Tibial nerve (tissue), 4 donors: ENCODE data around the gene DRAXIN.

ENCODE experiments used
- EP300 ChIP-seq, 2 donors: sonication (generic); formaldehyde crosslinking; IDR thresholded peaks; one replicate each; pipeline ENCODE4 v1.6.1; 2017; ENCODE audit warnings: antibody characterized with exemption in 2 of 2, mild to moderate bottlenecking in 1 of 2
- POLR2A ChIP-seq, 2 donors: fragments of 450-650 bp; IDR thresholded peaks; one replicate each; pipeline ENCODE4 v1.6.1; 2017; ENCODE audit warnings: antibody characterized with exemption in 2 of 2, mild to moderate bottlenecking in 2 of 2, moderate library complexity in 2 of 2
- TF ChIP-seq, protein P1 (sequence below), 5 experiments: fragments of 200-600 bp in 3 of 5; fragments of 450-650 bp in 2 of 5; sonication (generic) in 3 of 5; IDR thresholded peaks; one replicate each; pipeline ENCODE4 v1.5.1; 2016 to 2019; ENCODE audit warnings: antibody characterized with exemption in 5 of 5, mild to moderate bottlenecking in 3 of 5, moderate library complexity in 2 of 5

DNA sequence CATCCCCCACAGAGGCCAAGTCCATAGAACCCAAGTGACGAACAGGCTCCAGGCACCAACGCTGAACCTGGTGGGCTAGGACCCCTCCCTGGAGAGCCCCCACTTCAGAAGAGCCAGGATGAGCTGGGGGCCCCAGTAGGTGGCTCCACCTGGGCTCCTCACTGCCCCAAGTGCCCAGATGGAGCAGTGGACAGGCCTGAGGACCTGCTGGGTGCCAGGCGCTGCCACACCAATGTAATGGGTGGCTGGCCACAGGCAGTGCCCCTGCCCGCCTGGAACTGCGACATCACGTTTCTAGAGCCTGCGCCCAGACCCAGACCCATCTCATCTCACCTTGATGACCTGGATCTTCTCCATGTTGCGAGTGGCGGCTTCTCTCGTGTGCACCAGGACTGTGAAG lies 16.2 kb upstream of the DRAXIN start:
- TF ChIP-seq, protein P1, sequence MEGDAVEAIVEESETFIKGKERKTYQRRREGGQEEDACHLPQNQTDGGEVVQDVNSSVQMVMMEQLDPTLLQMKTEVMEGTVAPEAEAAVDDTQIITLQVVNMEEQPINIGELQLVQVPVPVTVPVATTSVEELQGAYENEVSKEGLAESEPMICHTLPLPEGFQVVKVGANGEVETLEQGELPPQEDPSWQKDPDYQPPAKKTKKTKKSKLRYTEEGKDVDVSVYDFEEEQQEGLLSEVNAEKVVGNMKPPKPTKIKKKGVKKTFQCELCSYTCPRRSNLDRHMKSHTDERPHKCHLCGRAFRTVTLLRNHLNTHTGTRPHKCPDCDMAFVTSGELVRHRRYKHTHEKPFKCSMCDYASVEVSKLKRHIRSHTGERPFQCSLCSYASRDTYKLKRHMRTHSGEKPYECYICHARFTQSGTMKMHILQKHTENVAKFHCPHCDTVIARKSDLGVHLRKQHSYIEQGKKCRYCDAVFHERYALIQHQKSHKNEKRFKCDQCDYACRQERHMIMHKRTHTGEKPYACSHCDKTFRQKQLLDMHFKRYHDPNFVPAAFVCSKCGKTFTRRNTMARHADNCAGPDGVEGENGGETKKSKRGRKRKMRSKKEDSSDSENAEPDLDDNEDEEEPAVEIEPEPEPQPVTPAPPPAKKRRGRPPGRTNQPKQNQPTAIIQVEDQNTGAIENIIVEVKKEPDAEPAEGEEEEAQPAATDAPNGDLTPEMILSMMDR (IDR thresholded peaks at IDR 0.05): no peak
- TF ChIP-seq POLR2A (IDR thresholded peaks at IDR 0.05) (no peak), EP300 (IDR thresholded peaks at IDR 0.05) (no peak)
